ENCODE measurements around the gene GNPTG.

DNA sequence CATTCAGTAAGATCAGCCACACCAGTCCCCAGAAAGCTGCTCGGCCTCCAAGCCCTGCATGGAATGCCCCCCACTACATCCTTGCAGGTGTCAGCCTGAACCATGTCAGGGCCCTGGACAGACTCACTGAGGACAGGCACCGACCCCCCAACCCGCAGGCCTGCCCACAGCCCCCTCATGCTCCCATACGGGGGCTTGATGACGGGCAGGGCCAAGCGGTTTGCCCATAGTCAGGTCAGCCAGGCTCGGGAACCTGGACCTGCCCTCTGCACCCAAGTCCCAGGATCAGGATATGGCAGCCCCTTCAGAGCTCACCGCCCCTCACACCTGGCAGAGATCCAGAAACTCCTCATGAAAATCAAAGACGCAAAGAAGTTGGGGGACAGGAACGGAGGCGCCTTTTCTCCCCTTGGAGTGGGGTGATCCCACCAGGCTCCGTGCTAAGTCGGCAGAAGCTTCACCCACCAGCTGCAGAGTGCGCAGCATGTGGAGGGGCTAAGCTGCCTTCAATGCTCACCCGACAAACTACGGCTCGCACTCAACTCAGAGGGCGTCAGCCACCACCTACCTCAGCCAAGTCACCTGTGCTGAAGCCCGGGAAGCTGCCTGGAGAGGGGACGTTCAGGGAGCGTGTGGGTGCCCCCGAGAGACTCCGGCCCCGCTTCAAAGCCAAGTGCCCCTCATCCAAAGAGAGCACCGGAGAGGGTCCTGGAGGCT is 26.5 kb downstream of the GNPTG start:
- TF ChIP-seq, protein P1, sequence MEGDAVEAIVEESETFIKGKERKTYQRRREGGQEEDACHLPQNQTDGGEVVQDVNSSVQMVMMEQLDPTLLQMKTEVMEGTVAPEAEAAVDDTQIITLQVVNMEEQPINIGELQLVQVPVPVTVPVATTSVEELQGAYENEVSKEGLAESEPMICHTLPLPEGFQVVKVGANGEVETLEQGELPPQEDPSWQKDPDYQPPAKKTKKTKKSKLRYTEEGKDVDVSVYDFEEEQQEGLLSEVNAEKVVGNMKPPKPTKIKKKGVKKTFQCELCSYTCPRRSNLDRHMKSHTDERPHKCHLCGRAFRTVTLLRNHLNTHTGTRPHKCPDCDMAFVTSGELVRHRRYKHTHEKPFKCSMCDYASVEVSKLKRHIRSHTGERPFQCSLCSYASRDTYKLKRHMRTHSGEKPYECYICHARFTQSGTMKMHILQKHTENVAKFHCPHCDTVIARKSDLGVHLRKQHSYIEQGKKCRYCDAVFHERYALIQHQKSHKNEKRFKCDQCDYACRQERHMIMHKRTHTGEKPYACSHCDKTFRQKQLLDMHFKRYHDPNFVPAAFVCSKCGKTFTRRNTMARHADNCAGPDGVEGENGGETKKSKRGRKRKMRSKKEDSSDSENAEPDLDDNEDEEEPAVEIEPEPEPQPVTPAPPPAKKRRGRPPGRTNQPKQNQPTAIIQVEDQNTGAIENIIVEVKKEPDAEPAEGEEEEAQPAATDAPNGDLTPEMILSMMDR (IDR thresholded peaks at IDR 0.05; ENCODE audit: low read depth, low read length): no peak
- TF ChIP-seq EZH2phosphoT487 (IDR thresholded peaks at IDR 0.05; ENCODE audit: low read depth): no peak

Measured in OCI-LY3 (cell line).